Neural progenitor cell (in vitro differentiated cells): Measurements from ENCODE around the gene CDH12. TPM values are rescaled to one million over a fixed set of nuclear protein-coding genes. Genes with fewer than 3 reads are reported as not detected.
"Not testable (repeated sequence)": the region's sequence is repeated elsewhere in the genome, so short reads cannot be mapped to it uniquely, and the experiment has no call there.

Experiments used
- DNase-seq: peaks from one replicate; pipeline ENCODE4 v3.0.0-alpha.2; 2016; ENCODE audit warnings: low spot score
- H2AFZ ChIP-seq: fragments of 200-600 bp; sonication (generic); replicated peaks from 2 replicates; pipeline ENCODE4 v1.6.1; 2016; ENCODE audit warnings: antibody characterized with exemption
- H3F3A ChIP-seq: fragments of 200-600 bp; sonication (generic); 2 replicates; pipeline ENCODE4 v1.6.1; 2016; ENCODE audit warnings: antibody characterized with exemption, low read depth
- H3K27ac ChIP-seq: fragments of 200-600 bp; sonication (generic); 2 replicates; pipeline ENCODE4 v1.5.1; 2016; ENCODE audit warnings: mild to moderate bottlenecking
- H3K27me3 ChIP-seq: fragments of 200-600 bp; sonication (generic); 2 replicates; pipeline ENCODE4 v1.6.1; 2016; ENCODE audit warnings: mild to moderate bottlenecking, moderate library complexity
- H3K36me3 ChIP-seq: fragments of 200-600 bp; sonication (generic); 2 replicates; pipeline ENCODE4 v1.5.1; 2016
- H3K4me1 ChIP-seq: fragments of 200-600 bp; sonication (generic); 2 replicates; pipeline ENCODE4 v1.6.1; 2016; ENCODE audit warnings: mixed run types
- H3K4me2 ChIP-seq: fragments of 200-600 bp; sonication (generic); 2 replicates; pipeline ENCODE4 v1.6.1; 2016
- H3K4me3 ChIP-seq: fragments of 200-600 bp; sonication (generic); 2 replicates; pipeline ENCODE4 v1.5.1; 2016
- H3K79me2 ChIP-seq: fragments of 200-600 bp; sonication (generic); 2 replicates; pipeline ENCODE4 v1.6.1; 2016; ENCODE audit warnings: low read depth
- H3K9ac ChIP-seq: fragments of 200-600 bp; sonication (generic); 2 replicates; pipeline ENCODE4 v1.6.1; 2016
- H3K9me3 ChIP-seq: fragments of 200-600 bp; sonication (generic); 2 replicates; pipeline ENCODE4 v1.5.1; 2016; ENCODE audit warnings: low read depth
- H4K20me1 ChIP-seq: fragments of 200-600 bp; sonication (generic); 2 replicates; pipeline ENCODE4 v1.6.1; 2016; ENCODE audit warnings: low read depth
- H3K27ac Mint-ChIP-seq: 3 replicates; pipeline ENCODE4 v1.8.0; 2021; ENCODE audit warnings: mixed read lengths
- H3K27me3 Mint-ChIP-seq: 2 replicates; pipeline ENCODE4 v1.8.0; 2022; ENCODE audit warnings: low read depth, mild to moderate bottlenecking, inconsistent platforms, moderate library complexity, mixed read lengths; ENCODE audit not compliant: insufficient read depth
- H3K36me3 Mint-ChIP-seq: 3 replicates; pipeline ENCODE4 v1.8.0; 2021; ENCODE audit warnings: mixed read lengths
- H3K4me1 Mint-ChIP-seq: 3 replicates; pipeline ENCODE4 v1.8.0; 2021; ENCODE audit warnings: mixed read lengths
- H3K4me3 Mint-ChIP-seq: 3 replicates; pipeline ENCODE4 v1.8.0; 2021; ENCODE audit warnings: mild to moderate bottlenecking, moderate library complexity, mixed read lengths
- H3K9me3 Mint-ChIP-seq: 3 replicates; pipeline ENCODE4 v1.8.0; 2020; ENCODE audit warnings: mixed read lengths
- EZH2 ChIP-seq: fragments of 200-600 bp; sonication (generic); IDR thresholded peaks from 2 replicates; pipeline ENCODE4 v1.6.1; 2017; ENCODE audit warnings: antibody characterized with exemption, mild to moderate bottlenecking, moderate library complexity
- EZH2phosphoT487 ChIP-seq: fragments of 200-600 bp; sonication (generic); IDR thresholded peaks from 2 replicates; pipeline ENCODE4 v1.6.1; 2017; ENCODE audit warnings: antibody characterized with exemption
- total RNA-seq: library from RNA; depleted of rRNA; stranded (reverse); fragments of >200 nt; gene quantifications from 2 replicates; pipeline ENCODE4 v1.2.3, GENCODE V29; 2015; ENCODE audit warnings: low replicate concordance
- TF ChIP-seq, protein P1 (sequence below): fragments of 200-600 bp; sonication (generic); IDR thresholded peaks from 2 replicates; pipeline ENCODE4 v1.5.1; 2017; ENCODE audit warnings: antibody characterized with exemption, mild to moderate bottlenecking

CDH12 gene
- total RNA-seq, 1 donor from 2014 or later = not detected

- H3K9me3 ChIP-seq, H3K4me1 Mint-ChIP-seq, H3K27me3 Mint-ChIP-seq, H3K27ac Mint-ChIP-seq, H3K4me2 ChIP-seq, H3K9me3 Mint-ChIP-seq, DNase-seq, H4K20me1 ChIP-seq, H3K79me2 ChIP-seq, H3K36me3 Mint-ChIP-seq, H3K4me1 ChIP-seq, H3K9ac ChIP-seq, H3K36me3 ChIP-seq, H2AFZ ChIP-seq, H3K4me3 Mint-ChIP-seq, H3K4me3 ChIP-seq, H3K27ac ChIP-seq, H3K27me3 ChIP-seq, H3F3A ChIP-seq: not testable (repeated sequence)
Observed at GRCh38 chr5:22010808-22011207, 842.3 kb downstream of the CDH12 start.

- not testable (repeated sequence) for H3K27me3 ChIP-seq, H3K4me2 ChIP-seq, H3K36me3 ChIP-seq, H3F3A ChIP-seq, H3K9me3 Mint-ChIP-seq, H4K20me1 ChIP-seq, H3K9me3 ChIP-seq, H3K27ac Mint-ChIP-seq, H2AFZ ChIP-seq, DNase-seq, H3K36me3 Mint-ChIP-seq, H3K9ac ChIP-seq, H3K4me3 Mint-ChIP-seq, H3K4me3 ChIP-seq, H3K27ac ChIP-seq, H3K79me2 ChIP-seq, H3K4me1 Mint-ChIP-seq, H3K4me1 ChIP-seq, H3K27me3 Mint-ChIP-seq
Observed at GRCh38 chr5:22001097-22001496, 852.0 kb downstream of the CDH12 start.

- H3K4me1 ChIP-seq, H3K9ac ChIP-seq, H3K4me1 Mint-ChIP-seq, H3K9me3 ChIP-seq, H3K4me3 Mint-ChIP-seq, DNase-seq, H3K36me3 Mint-ChIP-seq, H3K4me2 ChIP-seq, H3K27ac ChIP-seq, H2AFZ ChIP-seq, H3K9me3 Mint-ChIP-seq, H3K79me2 ChIP-seq, H3K36me3 ChIP-seq, H4K20me1 ChIP-seq, H3K4me3 ChIP-seq, H3F3A ChIP-seq, H3K27ac Mint-ChIP-seq, H3K27me3 ChIP-seq, H3K27me3 Mint-ChIP-seq: not testable (repeated sequence)
Observed at GRCh38 chr5:21985799-21986198, 867.3 kb downstream of the CDH12 start.

DNA sequence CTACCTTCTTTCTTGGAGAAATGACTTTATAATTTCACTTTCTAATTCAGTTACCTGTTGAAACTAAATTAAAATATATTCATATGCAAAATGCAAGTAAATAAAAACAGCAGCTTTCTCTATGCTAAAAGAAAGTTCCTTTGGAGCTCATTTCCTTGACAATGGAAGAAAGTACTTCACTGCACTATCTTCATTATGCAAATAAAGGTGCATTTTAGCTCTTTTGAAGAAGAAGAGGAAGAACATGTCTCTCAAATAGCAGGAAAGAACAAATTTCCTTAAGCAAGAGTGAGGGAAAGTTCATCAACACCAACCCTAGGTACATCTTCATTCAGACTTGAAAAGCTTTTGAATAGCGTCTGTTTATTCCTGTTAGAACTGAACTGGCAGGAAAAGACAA is 901.6 kb downstream of the CDH12 start:
- not testable (repeated sequence) for H3K9ac ChIP-seq, H3K27ac Mint-ChIP-seq, H3K27me3 Mint-ChIP-seq, H3K27me3 ChIP-seq, H3F3A ChIP-seq, DNase-seq, H3K9me3 Mint-ChIP-seq, H3K4me1 ChIP-seq, H3K36me3 ChIP-seq, H3K79me2 ChIP-seq, H4K20me1 ChIP-seq, H3K4me1 Mint-ChIP-seq, H3K9me3 ChIP-seq, H2AFZ ChIP-seq, H3K4me2 ChIP-seq, H3K27ac ChIP-seq, H3K4me3 Mint-ChIP-seq, H3K4me3 ChIP-seq, H3K36me3 Mint-ChIP-seq

- Histone ChIP-seq H3F3A (no peaks in the 10 kb centered on the region), H2AFZ (no peak overlapping the region), H3K9me3 (no peaks in the 10 kb centered on the region), H3K4me1 (no peaks in the 10 kb centered on the region), H3K27ac (no peak overlapping the region), H3K36me3 (no peaks in the 10 kb centered on the region), H3K9ac (no peak overlapping the region), H3K27me3 (no peaks in the 10 kb centered on the region), H4K20me1 (no peaks in the 10 kb centered on the region), H3K4me2 (no peak overlapping the region), H3K79me2 (no peaks in the 10 kb centered on the region), H3K4me3 (no peak overlapping the region)
- H3K36me3 Mint-ChIP-seq = no peaks in the 10 kb centered on the region
- H3K27me3 Mint-ChIP-seq = no peaks in the 10 kb centered on the region
- H3K4me3 Mint-ChIP-seq = no peak overlapping the region
- H3K4me1 Mint-ChIP-seq = peaks cover 8% of the 10 kb centered on the region
- H3K9me3 Mint-ChIP-seq = peaks cover 10% of the 10 kb centered on the region
- no peak for DNase-seq
- TF ChIP-seq EZH2phosphoT487 (no peak), EZH2 (no peak)
- H3K27ac Mint-ChIP-seq = no peak overlapping the region
Observed at GRCh38 chr5:21931116-21931515, 922.0 kb downstream of the CDH12 start.

- H3K4me2 ChIP-seq = no peak overlapping the region
- H3K4me1 Mint-ChIP-seq = peaks cover 2% of the 10 kb centered on the region
- no peak for TF ChIP-seq EZH2phosphoT487
- TF ChIP-seq, protein P1, sequence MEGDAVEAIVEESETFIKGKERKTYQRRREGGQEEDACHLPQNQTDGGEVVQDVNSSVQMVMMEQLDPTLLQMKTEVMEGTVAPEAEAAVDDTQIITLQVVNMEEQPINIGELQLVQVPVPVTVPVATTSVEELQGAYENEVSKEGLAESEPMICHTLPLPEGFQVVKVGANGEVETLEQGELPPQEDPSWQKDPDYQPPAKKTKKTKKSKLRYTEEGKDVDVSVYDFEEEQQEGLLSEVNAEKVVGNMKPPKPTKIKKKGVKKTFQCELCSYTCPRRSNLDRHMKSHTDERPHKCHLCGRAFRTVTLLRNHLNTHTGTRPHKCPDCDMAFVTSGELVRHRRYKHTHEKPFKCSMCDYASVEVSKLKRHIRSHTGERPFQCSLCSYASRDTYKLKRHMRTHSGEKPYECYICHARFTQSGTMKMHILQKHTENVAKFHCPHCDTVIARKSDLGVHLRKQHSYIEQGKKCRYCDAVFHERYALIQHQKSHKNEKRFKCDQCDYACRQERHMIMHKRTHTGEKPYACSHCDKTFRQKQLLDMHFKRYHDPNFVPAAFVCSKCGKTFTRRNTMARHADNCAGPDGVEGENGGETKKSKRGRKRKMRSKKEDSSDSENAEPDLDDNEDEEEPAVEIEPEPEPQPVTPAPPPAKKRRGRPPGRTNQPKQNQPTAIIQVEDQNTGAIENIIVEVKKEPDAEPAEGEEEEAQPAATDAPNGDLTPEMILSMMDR = peak; percentile 82
- TF ChIP-seq EZH2 = no peak
- H3K36me3 Mint-ChIP-seq = no peaks in the 10 kb centered on the region
- H3K9me3 ChIP-seq = no peaks in the 10 kb centered on the region
- H2AFZ ChIP-seq = no peak overlapping the region
- no peak overlapping the region for H3K4me3 ChIP-seq
- no peaks in the 10 kb centered on the region for H3F3A ChIP-seq
- DNase-seq = peak; percentile 63
- no peaks in the 10 kb centered on the region for H3K27me3 Mint-ChIP-seq
- no peaks in the 10 kb centered on the region for H3K36me3 ChIP-seq
- no peaks in the 10 kb centered on the region for H3K4me1 ChIP-seq
- H3K9ac ChIP-seq = no peak overlapping the region
- H3K27me3 ChIP-seq = no peaks in the 10 kb centered on the region
- H3K27ac ChIP-seq = no peak overlapping the region
- H3K79me2 ChIP-seq = no peaks in the 10 kb centered on the region
- no peaks in the 10 kb centered on the region for H4K20me1 ChIP-seq
- H3K27ac Mint-ChIP-seq = no peak overlapping the region
- H3K4me3 Mint-ChIP-seq = no peak overlapping the region
- H3K9me3 Mint-ChIP-seq = no peaks in the 10 kb centered on the region
Observed at GRCh38 chr5:21919414-21920022, 933.6 kb downstream of the CDH12 start.
